Right atrium auricular region (tissue), 2 donors: Measurements from ENCODE around the gene CD276. TPM values are rescaled to one million over a fixed set of nuclear protein-coding genes. Genes with fewer than 3 reads are reported as not detected.

Experiments
- DNase-seq: peaks from one replicate; pipeline ENCODE4 v3.0.0-alpha.2; 2019; ENCODE audit warnings: low spot score
- H3K27ac ChIP-seq, 2 donors: fragments of 200-600 bp; sonication (generic); 1 replicate in 1 of 2; 2 replicates in 1 of 2; pipeline ENCODE4 v1.5.1; 2016 to 2019
- H3K27me3 ChIP-seq, 2 donors: fragments of 200-600 bp; sonication (generic); one replicate each; pipeline versions ENCODE4 v1.5.1 to v1.6.0; 2017 to 2019
- H3K36me3 ChIP-seq: fragments of 200-600 bp; sonication (generic); one replicate; pipeline ENCODE4 v1.5.1; 2016
- H3K4me1 ChIP-seq, 2 donors: fragments of 200-600 bp; sonication (generic); one replicate each; pipeline versions ENCODE4 v1.5.1 to v1.6.0; 2017 to 2019
- H3K4me3 ChIP-seq, 2 donors: fragments of 200-600 bp; sonication (generic); 1 replicate in 1 of 2; 2 replicates in 1 of 2; pipeline ENCODE4 v1.5.1; 2017 to 2019; ENCODE audit warnings: mild to moderate bottlenecking in 1 of 2, moderate library complexity in 1 of 2
- H3K9me3 ChIP-seq, 2 donors: fragments of 200-600 bp; sonication (generic); one replicate each; pipeline ENCODE4 v1.5.1; 2019
- total RNA-seq, 2 donors: library from RNA; depleted of rRNA; stranded (reverse); fragments of >200 nt; gene quantifications; one replicate each; pipeline ENCODE4 v1.1.0, GENCODE V29; 2016
- TF ChIP-seq, protein P1 (sequence below), 2 donors: fragments of 200-600 bp; sonication (generic); IDR thresholded peaks; one replicate each; pipeline ENCODE4 v1.5.1; 2019; ENCODE audit warnings: antibody characterized with exemption in 2 of 2

Gene CD276
- total RNA-seq, 2 donors from 2014 or later, result 31.2 to 60.4 TPM

DNA sequence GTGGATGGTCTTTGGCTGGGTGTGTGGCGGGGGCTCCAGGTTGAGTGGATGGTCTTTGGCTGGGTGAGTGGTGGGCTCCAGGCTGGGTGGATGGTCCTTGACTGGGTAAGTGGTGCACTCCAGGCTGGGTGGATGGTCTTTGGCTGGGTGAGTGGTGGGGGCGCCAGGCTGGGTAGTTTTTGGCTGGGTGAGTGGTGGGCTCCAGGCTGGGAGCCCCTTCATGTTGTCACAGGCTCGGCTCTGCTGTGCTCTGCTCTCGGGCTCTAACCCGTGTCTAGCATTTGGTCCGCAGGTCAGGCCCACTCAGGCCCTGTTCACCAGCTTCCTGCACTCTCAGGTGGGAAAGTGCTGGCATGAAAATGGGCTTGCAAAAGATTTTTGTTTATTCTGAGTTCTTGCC is 25.1 kb downstream of the CD276 start:
- peaks cover 51% of the 10 kb centered on the region for H3K36me3 ChIP-seq
- DNase-seq, result no peak
- H3K27me3 ChIP-seq, result no peaks in the 10 kb centered on the region
- H3K27ac ChIP-seq, result no peak overlapping the region
- no peaks in the 10 kb centered on the region for H3K9me3 ChIP-seq
- TF ChIP-seq, protein P1, sequence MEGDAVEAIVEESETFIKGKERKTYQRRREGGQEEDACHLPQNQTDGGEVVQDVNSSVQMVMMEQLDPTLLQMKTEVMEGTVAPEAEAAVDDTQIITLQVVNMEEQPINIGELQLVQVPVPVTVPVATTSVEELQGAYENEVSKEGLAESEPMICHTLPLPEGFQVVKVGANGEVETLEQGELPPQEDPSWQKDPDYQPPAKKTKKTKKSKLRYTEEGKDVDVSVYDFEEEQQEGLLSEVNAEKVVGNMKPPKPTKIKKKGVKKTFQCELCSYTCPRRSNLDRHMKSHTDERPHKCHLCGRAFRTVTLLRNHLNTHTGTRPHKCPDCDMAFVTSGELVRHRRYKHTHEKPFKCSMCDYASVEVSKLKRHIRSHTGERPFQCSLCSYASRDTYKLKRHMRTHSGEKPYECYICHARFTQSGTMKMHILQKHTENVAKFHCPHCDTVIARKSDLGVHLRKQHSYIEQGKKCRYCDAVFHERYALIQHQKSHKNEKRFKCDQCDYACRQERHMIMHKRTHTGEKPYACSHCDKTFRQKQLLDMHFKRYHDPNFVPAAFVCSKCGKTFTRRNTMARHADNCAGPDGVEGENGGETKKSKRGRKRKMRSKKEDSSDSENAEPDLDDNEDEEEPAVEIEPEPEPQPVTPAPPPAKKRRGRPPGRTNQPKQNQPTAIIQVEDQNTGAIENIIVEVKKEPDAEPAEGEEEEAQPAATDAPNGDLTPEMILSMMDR (IDR thresholded peaks at IDR 0.05), result no peak
- no peak overlapping the region for H3K4me3 ChIP-seq
- no peaks in the 10 kb centered on the region for H3K4me1 ChIP-seq

DNA sequence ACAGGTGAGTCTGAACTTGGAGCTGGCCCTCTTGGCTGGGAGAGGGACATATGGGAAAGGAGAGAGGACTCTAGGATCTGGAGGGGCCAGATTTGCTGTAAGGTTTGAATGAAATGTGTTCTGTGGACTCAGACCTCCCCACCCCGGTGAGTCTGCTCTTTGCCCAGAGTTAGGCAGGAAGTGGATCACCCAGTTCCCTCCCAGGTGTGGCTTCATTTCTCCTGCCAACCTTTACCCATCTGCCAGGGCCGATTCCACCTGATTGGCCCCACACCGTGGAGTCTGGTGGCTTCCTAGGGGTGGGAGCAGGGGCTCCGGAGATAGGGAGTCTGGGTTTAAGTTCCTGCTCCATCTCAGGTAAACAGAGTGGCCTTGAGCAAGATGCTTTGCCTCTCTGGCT is 25.5 kb downstream of the CD276 start:
- Histone ChIP-seq H3K4me1 (peaks cover 0 to under 1% of the 10 kb centered on the region in 2 donors), H3K36me3 (peaks cover 47% of the 10 kb centered on the region), H3K27me3 (no peaks in the 10 kb centered on the region), H3K9me3 (no peaks in the 10 kb centered on the region), H3K27ac (no peak overlapping the region), H3K4me3 (no peak overlapping the region)
- no peak for DNase-seq
- TF ChIP-seq, protein P1 (IDR thresholded peaks at IDR 0.05), result no peak

DNA sequence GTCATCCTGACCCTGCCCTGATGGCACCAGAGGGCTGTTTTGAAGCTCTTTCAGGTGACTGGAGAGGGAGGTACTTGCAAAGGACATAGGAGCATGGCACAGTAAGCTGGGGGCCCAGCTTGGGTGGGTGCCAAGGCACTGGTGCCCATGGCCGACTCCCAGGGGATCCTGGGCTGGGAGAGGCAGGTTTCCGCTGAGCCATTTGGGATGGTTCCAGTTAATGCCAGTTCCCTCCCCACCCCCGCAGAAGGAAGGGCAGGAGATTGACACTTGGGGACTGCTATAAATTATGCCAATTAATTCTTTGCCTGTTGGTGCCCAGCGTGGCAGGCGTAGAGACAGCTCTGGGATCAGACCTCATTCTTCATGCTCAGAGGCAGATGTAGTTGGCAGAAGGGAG is 26.1 kb downstream of the CD276 start:
- TF ChIP-seq, protein P1 (IDR thresholded peaks at IDR 0.05), result no peak
- no peak for DNase-seq
- H3K27ac ChIP-seq, result no peak overlapping the region
- peaks cover 43% of the 10 kb centered on the region for H3K36me3 ChIP-seq
- peaks cover 0 to 6% of the 10 kb centered on the region in 2 donors for H3K4me1 ChIP-seq
- H3K4me3 ChIP-seq, result no peak overlapping the region
- no peaks in the 10 kb centered on the region for H3K9me3 ChIP-seq
- no peaks in the 10 kb centered on the region for H3K27me3 ChIP-seq

GRCh38 chr15:73711526-73711925 is 27.3 kb downstream of the CD276 start:
- H3K27me3 ChIP-seq, result no peaks in the 10 kb centered on the region
- no peak overlapping the region for H3K27ac ChIP-seq
- H3K9me3 ChIP-seq, result no peaks in the 10 kb centered on the region
- no peak for DNase-seq
- H3K36me3 ChIP-seq, result peaks cover 34% of the 10 kb centered on the region
- no peak overlapping the region for H3K4me3 ChIP-seq
- H3K4me1 ChIP-seq, result peaks cover 0 to 17% of the 10 kb centered on the region in 2 donors
- TF ChIP-seq, protein P1 (IDR thresholded peaks at IDR 0.05), result no peak

- no peaks in the 10 kb centered on the region for H3K9me3 ChIP-seq
- DNase-seq, result no peak
- H3K27ac ChIP-seq, result no peak overlapping the region
- peaks cover 33% of the 10 kb centered on the region for H3K36me3 ChIP-seq
- H3K4me1 ChIP-seq, result peaks cover 0 to 22% of the 10 kb centered on the region in 2 donors
- no peak overlapping the region for H3K4me3 ChIP-seq
- no peaks in the 10 kb centered on the region for H3K27me3 ChIP-seq
- TF ChIP-seq, protein P1 (IDR thresholded peaks at IDR 0.05), result peak in 1 of 2 donors; percentile 30
Measured at GRCh38 chr15:73712107-73712506, 27.9 kb downstream of the CD276 start.

- peaks cover 20% of the 10 kb centered on the region for H3K36me3 ChIP-seq
- DNase-seq, result no peak
- H3K27me3 ChIP-seq, result no peaks in the 10 kb centered on the region
- peaks cover 0 to 30% of the 10 kb centered on the region in 2 donors for H3K4me1 ChIP-seq
- H3K4me3 ChIP-seq, result no peak overlapping the region
- H3K27ac ChIP-seq, result peak overlapping the region; percentile 64 to 70
- H3K9me3 ChIP-seq, result no peaks in the 10 kb centered on the region
- TF ChIP-seq, protein P1 (IDR thresholded peaks at IDR 0.05), result no peak
Measured at GRCh38 chr15:73714695-73715301, 30.6 kb downstream of the CD276 start.
